ENCODE results near the gene EHMT2. TPM values are rescaled to one million over a fixed set of nuclear protein-coding genes. Genes with fewer than 3 reads are reported as not detected.

Gene EHMT2
- total RNA-seq, 1 experiment from 2014 or later: 137 TPM

GRCh38 chr6:31920811-31921210 lies 23.3 kb upstream of the EHMT2 start:
- ChIA-PET CTCF (interaction anchor here (0.6 kb wide), 1 partner anchor 917 kb away, joined by 3 read pairs; no protein-coding TSS in a partner anchor), POLR2A (interaction anchor here (0.8 kb wide), 1 partner anchor 14 kb away, joined by 3 read pairs; no protein-coding TSS in a partner anchor)
- ATAC-seq (no peak), DNase-seq (ENCODE audit: low spot score) (no peak)
- TF ChIP-seq E2F1 (CRISPR knock-in tag; IDR thresholded peaks at IDR 0.05): no peak
- TF ChIP-seq, protein P1, sequence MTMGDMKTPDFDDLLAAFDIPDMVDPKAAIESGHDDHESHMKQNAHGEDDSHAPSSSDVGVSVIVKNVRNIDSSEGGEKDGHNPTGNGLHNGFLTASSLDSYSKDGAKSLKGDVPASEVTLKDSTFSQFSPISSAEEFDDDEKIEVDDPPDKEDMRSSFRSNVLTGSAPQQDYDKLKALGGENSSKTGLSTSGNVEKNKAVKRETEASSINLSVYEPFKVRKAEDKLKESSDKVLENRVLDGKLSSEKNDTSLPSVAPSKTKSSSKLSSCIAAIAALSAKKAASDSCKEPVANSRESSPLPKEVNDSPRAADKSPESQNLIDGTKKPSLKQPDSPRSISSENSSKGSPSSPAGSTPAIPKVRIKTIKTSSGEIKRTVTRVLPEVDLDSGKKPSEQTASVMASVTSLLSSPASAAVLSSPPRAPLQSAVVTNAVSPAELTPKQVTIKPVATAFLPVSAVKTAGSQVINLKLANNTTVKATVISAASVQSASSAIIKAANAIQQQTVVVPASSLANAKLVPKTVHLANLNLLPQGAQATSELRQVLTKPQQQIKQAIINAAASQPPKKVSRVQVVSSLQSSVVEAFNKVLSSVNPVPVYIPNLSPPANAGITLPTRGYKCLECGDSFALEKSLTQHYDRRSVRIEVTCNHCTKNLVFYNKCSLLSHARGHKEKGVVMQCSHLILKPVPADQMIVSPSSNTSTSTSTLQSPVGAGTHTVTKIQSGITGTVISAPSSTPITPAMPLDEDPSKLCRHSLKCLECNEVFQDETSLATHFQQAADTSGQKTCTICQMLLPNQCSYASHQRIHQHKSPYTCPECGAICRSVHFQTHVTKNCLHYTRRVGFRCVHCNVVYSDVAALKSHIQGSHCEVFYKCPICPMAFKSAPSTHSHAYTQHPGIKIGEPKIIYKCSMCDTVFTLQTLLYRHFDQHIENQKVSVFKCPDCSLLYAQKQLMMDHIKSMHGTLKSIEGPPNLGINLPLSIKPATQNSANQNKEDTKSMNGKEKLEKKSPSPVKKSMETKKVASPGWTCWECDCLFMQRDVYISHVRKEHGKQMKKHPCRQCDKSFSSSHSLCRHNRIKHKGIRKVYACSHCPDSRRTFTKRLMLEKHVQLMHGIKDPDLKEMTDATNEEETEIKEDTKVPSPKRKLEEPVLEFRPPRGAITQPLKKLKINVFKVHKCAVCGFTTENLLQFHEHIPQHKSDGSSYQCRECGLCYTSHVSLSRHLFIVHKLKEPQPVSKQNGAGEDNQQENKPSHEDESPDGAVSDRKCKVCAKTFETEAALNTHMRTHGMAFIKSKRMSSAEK (CRISPR knock-in tag; IDR thresholded peaks at IDR 0.05; ENCODE audit: borderline replicate concordance): no peak
- no peak for TF ChIP-seq ATF2 (CRISPR knock-in tag; IDR thresholded peaks at IDR 0.05; ENCODE audit: borderline replicate concordance, low read depth)
- TF ChIP-seq GABPB1 (CRISPR knock-in tag; IDR thresholded peaks at IDR 0.05): no peak
- TF ChIP-seq, protein P2, sequence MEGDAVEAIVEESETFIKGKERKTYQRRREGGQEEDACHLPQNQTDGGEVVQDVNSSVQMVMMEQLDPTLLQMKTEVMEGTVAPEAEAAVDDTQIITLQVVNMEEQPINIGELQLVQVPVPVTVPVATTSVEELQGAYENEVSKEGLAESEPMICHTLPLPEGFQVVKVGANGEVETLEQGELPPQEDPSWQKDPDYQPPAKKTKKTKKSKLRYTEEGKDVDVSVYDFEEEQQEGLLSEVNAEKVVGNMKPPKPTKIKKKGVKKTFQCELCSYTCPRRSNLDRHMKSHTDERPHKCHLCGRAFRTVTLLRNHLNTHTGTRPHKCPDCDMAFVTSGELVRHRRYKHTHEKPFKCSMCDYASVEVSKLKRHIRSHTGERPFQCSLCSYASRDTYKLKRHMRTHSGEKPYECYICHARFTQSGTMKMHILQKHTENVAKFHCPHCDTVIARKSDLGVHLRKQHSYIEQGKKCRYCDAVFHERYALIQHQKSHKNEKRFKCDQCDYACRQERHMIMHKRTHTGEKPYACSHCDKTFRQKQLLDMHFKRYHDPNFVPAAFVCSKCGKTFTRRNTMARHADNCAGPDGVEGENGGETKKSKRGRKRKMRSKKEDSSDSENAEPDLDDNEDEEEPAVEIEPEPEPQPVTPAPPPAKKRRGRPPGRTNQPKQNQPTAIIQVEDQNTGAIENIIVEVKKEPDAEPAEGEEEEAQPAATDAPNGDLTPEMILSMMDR (IDR thresholded peaks at IDR 0.05): no peak
- TF ChIP-seq, protein P3, sequence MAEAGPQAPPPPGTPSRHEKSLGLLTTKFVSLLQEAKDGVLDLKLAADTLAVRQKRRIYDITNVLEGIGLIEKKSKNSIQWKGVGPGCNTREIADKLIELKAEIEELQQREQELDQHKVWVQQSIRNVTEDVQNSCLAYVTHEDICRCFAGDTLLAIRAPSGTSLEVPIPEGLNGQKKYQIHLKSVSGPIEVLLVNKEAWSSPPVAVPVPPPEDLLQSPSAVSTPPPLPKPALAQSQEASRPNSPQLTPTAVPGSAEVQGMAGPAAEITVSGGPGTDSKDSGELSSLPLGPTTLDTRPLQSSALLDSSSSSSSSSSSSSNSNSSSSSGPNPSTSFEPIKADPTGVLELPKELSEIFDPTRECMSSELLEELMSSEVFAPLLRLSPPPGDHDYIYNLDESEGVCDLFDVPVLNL (CRISPR knock-in tag; IDR thresholded peaks at IDR 0.05; ENCODE audit: borderline replicate concordance, low read depth): no peak
- TF ChIP-seq, protein P4, sequence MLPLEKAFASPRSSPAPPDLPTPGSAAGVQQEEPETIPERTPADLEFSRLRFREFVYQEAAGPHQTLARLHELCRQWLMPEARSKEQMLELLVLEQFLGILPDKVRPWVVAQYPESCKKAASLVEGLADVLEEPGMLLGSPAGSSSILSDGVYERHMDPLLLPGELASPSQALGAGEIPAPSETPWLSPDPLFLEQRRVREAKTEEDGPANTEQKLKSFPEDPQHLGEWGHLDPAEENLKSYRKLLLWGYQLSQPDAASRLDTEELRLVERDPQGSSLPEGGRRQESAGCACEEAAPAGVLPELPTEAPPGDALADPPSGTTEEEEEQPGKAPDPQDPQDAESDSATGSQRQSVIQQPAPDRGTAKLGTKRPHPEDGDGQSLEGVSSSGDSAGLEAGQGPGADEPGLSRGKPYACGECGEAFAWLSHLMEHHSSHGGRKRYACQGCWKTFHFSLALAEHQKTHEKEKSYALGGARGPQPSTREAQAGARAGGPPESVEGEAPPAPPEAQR (CRISPR knock-in tag; IDR thresholded peaks at IDR 0.05): no peak
- no peak for TF ChIP-seq CBFB (CRISPR knock-in tag; IDR thresholded peaks at IDR 0.05; ENCODE audit: low read depth)
- no peak for TF ChIP-seq FOXJ3 (CRISPR knock-in tag; IDR thresholded peaks at IDR 0.05; ENCODE audit: borderline replicate concordance)
- no peak for TF ChIP-seq TEAD1 (CRISPR knock-in tag; IDR thresholded peaks at IDR 0.05)
- H3K4me1 Mint-ChIP-seq: no peaks in the 10 kb centered on the region
- H3K36me3 Mint-ChIP-seq: no peaks in the 10 kb centered on the region
- H3K4me3 Mint-ChIP-seq: no peak overlapping the region
- H3K9me3 Mint-ChIP-seq: no peaks in the 10 kb centered on the region
- peaks cover 2% of the 10 kb centered on the region for H3K27me3 Mint-ChIP-seq (ENCODE audit: low read depth)
- no peak overlapping the region for H3K27ac Mint-ChIP-seq

GRCh38 chr6:31919624-31920303 lies 22.3 kb upstream of the EHMT2 start:
- Mint-ChIP-seq H3K9me3 (peaks cover 5% of the 10 kb centered on the region; the same call in 1 of the 2 replicates), H3K4me1 (no peaks in the 10 kb centered on the region), H3K36me3 (no peaks in the 10 kb centered on the region), H3K4me3 (no peak overlapping the region), H3K27ac (no peak overlapping the region), H3K27me3 (ENCODE audit: low read depth) (no peaks in the 10 kb centered on the region; the same call in 1 of the 2 replicates)
- CTCF ChIA-PET: interaction anchor here (0.7 to 1.0 kb wide), 3 partner anchors 14 to 85 kb away, joined by 3 to 5 read pairs (median 3); no protein-coding TSS in a partner anchor
- DNase-seq (ENCODE audit: low spot score) (no peak), ATAC-seq (no peak)
- POLR2A ChIA-PET: no interaction called here
- no peak for TF ChIP-seq ATF6 (CRISPR knock-in tag; IDR thresholded peaks at IDR 0.05)
- no peak for TF ChIP-seq ELF4 (CRISPR knock-in tag; IDR thresholded peaks at IDR 0.05; ENCODE audit: low read depth)
- TF ChIP-seq, protein P5, sequence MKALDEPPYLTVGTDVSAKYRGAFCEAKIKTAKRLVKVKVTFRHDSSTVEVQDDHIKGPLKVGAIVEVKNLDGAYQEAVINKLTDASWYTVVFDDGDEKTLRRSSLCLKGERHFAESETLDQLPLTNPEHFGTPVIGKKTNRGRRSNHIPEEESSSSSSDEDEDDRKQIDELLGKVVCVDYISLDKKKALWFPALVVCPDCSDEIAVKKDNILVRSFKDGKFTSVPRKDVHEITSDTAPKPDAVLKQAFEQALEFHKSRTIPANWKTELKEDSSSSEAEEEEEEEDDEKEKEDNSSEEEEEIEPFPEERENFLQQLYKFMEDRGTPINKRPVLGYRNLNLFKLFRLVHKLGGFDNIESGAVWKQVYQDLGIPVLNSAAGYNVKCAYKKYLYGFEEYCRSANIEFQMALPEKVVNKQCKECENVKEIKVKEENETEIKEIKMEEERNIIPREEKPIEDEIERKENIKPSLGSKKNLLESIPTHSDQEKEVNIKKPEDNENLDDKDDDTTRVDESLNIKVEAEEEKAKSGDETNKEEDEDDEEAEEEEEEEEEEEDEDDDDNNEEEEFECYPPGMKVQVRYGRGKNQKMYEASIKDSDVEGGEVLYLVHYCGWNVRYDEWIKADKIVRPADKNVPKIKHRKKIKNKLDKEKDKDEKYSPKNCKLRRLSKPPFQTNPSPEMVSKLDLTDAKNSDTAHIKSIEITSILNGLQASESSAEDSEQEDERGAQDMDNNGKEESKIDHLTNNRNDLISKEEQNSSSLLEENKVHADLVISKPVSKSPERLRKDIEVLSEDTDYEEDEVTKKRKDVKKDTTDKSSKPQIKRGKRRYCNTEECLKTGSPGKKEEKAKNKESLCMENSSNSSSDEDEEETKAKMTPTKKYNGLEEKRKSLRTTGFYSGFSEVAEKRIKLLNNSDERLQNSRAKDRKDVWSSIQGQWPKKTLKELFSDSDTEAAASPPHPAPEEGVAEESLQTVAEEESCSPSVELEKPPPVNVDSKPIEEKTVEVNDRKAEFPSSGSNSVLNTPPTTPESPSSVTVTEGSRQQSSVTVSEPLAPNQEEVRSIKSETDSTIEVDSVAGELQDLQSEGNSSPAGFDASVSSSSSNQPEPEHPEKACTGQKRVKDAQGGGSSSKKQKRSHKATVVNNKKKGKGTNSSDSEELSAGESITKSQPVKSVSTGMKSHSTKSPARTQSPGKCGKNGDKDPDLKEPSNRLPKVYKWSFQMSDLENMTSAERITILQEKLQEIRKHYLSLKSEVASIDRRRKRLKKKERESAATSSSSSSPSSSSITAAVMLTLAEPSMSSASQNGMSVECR (CRISPR knock-in tag; IDR thresholded peaks at IDR 0.05; ENCODE audit: borderline replicate concordance): no peak

Data from WTC11 (cell line).